Stimulated activated CD4-positive, alpha-beta T cell treated with anti-CD3 and anti-CD28 coated beads, Interleukin-4, amount 100 ng/mL, for 1 hour (primary cell): ENCODE data around the gene ILF3.
"Not testable (repeated sequence)": the region's sequence is repeated elsewhere in the genome, so short reads cannot be mapped to it uniquely, and the experiment has no call there.

Experiments
- DNase-seq: peaks from one replicate; pipeline ENCODE4 v3.0.0-alpha.2; 2020

The ILF3 gene

DNA sequence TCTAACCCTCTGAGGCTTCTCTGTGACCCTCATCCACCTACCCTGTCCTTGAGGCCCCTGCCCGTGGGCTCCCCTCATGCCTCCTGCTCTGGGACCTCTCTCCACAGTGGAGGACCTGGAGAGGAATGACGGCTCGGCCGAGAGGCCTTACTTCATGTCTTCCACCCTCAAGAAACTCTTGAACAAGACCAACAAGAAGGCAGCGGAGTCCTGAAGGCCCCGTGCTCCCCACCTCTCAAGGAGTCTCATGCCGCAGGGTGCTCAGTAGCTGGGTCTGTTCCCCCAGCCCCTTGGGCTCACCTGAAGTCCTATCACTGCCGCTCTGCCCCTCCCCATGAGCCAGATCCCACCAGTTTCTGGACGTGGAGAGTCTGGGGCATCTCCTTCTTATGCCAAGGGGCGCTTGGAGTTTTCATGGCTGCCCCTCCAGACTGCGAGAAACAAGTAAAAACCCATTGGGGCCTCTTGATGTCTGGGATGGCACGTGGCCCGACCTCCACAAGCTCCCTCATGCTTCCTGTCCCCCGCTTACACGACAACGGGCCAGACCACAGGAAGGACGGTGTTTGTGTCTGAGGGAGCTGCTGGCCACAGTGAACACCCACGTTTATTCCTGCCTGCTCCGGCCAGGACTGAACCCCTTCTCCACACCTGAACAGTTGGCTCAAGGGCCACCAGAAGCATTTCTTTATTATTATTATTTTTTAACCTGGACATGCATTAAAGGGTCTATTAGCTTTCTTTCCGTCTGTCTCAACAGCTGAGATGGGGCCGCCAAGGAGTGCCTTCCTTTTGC lies 10.8 kb upstream of the ILF3 start:
- no peak for DNase-seq

DNA sequence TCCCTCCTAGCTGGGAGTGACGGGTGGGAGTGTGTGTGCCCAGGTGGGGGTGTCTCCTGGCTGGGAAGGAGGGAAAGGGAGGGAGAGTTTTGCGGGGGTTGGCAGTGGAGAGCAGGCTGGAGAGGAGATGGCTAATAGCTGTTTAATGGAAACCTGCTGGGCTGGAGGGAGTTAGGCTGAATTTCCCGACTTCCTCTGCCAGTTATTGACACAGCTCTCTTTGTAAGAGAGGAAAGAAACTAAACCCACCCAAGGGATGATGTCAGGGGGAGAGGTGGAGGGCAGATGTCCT lies 10.2 kb upstream of the ILF3 start:
- no peak for DNase-seq

DNA sequence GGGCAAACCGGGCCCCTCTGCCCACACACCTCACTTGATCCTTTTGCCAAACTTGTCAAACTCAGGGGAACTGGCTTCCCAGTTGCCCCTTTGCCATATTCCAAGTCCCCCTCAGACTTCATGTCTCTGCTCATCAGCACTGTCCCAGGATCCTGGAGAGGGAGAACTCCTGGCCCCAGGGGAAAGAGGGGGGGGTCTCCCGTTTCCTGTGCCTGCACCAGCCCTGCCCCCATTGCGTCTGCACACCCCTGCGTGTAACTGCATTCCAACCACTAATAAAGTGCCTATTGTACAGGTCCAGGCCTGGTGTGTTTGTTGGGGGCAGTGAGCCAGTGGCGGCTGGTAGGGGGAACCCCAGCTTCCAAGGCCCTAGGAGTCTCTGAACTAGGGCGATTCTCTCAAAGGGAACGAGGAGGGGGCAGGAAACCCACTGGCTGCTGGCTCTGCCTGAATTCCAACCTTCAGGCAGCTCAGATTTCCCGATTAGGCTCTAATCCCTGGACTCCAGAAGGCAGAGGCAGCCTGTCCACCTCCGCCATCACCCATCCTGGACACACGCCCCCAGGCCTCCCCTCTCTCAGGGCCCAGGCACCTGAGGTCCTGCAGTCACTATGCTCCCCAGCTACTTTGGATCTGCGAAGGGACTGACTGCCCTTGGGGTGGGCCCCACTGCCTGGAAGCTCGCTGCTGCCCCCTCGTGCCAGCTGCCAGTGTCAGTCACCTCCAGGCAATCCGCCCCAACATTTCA lies 9.7 kb upstream of the ILF3 start:
- DNase-seq = peak; percentile 90

DNA sequence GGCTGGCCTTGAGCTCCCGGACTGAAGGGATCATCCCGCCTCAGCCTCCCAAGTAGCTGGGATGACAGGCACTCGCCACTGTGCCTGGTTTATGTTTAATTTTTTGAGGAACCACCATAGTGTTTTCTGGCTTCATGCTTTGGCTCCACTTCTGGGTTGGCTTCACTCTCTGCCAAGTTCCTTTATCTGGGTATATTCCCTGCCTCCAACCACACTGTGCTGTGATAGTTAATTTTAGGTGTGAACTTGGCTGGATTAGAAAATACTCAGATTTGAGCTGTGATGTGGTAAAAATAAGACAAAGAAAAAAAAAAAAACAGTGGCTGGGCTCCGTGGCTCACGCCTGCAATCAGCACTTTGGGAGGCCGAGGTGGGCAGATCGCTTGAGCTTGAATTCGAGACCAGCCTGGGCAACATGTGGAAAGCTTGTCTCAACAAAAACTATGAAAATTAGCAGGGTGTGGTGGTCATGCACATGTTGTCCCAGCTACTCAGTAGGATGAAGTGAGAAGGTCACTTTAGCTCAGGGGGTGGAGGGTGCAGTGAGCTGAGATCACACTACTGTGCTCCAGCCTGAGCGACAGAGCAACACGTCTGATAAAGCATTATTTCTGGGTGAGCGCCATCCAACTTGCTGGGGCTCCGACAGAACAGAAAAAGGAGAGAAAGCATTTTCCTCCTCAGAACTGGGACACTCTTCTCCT lies 7.5 kb upstream of the ILF3 start:
- DNase-seq = no peak

DNA sequence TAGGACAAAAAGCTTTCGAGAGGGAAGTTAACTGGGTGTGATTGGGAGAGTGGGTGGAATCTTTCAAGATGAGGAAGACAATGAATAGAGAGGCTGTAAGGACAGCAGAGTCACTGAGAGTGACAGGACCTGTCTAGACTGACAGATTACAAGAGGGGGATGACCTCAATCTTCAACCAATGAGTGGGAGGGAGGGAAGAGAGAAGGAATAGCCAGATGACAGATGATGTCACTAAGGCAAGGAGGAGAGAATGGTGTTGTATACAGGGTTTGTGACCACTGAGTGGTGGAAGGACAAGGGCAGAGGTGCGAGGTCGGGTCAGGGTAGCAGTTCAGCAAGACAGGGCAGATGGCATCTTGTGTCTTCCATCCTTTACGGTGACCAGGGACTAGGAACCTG lies 5.8 kb upstream of the ILF3 start:
- no peak for DNase-seq

DNA sequence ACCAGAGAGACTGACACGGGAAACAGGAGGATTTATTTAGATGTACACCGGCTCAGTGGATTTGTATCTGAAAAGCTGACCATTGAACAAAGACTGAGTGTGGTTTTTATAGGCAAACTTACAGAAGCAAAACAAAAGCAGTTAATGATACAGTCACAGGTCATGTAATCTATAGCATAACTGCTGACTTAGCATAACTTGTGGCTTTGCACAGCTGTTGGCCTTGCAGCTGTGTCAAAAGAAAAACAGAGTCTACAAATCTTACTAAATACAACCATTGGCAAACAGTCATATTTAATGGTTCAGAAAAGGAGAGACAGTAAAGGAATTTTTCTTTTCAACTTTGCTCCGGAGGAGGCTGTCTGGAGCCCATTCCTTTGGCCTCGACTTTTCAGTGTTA lies 2.3 kb upstream of the ILF3 start:
- no peak for DNase-seq

DNA sequence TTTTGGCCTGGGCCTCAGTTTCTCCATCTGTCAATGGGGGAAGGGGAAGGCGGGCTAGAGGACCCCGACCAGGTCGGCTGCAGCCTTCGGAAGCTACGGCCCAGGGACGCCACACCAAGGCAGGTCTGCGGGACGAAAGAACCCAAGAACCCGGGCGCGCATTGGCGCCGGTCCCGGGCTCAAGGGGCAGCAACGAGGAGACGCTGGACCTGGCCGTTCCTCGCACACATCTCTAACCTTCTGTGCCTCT lies 739 bp upstream of the ILF3 start:
- DNase-seq = no peak

DNA sequence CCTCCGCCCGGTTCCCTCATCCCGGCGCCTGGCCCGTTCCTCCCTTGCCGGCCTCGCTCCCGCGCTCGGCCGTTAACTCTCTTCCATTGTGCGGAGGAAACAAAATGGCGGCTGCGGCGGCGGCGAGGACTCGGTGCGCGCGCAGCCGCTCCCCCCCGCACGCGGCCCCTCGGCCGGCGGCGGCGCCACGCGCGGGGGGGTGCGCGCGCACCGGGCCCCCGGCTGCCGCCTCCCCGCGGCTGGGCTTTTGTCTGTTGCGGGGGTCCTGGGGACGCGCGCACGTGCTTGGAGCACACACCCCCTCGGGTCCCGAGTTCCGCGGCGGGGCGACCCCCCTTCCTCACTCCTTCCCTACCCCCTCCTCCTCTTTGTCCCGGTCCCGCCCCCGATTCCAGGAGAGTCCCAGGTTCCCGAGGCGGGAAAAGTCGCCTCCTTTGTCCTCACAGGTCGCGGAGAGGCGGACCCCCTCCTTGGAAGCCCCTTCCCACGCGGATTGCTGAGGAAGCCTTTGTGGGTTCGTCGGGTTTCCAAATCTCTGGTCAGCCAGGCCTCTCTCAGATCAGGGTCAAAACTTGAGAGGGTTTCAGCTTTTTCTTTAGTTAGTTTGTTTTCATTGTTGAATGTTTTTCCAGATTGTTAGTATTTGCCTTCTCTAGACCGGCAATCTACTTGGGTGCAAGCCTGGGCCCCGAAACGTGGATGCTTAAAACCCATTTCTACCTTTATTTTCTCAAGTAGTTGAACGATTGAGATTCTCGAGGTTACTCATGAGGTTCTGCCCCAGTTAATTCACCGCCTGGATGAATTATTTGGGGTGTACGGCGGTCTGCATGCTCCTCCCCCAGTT lies 687 bp downstream of the ILF3 start:
- DNase-seq = peak; percentile 70

DNA sequence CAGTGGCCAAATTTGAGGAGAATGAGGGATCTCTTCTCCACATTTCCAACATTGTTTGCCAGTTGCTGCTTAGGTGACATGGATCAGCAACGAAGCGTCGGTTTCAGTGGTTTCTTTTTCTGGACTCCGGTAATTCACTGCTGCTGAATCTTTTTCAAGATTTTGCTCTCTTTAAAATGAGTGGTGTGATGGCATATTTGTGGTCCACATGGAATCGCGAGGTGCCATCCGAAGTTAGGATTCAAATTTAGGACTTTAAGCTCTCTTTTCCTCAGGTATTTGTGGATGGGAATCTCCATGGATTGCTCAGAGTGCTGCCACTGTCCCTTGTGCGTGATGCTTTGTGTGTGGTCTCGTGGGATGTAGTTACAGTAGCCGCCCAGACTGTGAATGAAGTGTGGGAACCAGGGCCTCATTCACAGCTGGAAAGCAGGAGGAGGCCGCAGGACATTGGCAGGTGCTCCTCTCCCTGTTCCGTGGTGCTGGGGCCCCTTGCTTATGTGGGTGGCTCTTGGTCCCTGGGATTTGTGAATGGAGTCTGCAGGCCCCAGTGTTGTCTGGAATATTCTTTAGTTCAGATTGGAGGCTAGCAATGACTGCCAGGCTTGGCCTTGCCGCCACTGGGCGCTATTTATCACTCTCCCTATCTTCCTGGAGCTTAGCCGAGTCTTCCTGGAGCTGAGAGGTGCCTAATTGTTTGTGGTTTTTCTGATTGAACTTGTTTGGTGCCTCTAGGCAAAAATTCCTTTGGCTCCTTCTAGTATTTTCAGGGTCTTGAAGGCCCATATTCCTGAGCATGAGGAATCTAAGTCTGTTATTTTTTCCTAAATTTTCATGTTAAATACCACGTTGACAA lies 1.5 kb downstream of the ILF3 start:
- DNase-seq = no peak

DNA sequence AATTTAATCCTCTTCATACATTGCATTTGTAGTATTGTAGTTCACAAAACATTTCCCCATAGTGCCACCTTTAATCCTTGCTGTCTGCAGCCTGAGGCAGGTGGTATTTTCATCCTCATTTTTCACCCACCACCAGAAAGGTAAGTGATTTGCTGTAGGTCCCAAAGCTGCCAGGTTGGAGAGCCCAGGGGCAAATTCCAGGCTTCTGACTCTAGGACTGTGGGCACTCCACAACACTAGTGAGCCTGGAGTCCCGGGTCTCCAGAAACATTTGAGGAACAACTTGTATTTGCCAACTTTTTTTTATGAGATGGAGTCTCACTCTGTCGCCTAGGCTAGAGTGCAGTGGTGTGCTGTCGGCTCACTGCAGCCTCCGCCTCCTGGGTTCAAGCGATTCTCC lies 6.2 kb downstream of the ILF3 start:
- no peak for DNase-seq

DNA sequence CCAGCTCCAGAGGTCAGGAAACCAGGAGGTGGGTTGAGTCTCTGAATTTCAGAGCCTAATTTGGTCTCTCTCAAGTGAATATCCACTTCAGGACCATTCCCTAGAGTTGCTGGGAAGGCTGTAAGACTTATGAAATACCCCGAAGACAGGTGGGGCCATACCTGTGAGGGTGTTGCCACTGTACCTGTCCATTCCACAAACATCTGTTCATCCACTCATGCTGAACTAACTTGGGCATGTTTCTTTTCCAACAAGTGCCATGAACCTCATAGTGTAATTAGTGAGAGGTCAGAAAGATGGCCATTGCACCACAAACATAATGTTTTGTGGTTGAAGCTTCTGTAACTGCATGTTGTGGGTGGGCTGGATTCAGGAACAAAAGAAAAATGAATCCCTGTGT lies 7.8 kb downstream of the ILF3 start:
- no peak for DNase-seq

DNA sequence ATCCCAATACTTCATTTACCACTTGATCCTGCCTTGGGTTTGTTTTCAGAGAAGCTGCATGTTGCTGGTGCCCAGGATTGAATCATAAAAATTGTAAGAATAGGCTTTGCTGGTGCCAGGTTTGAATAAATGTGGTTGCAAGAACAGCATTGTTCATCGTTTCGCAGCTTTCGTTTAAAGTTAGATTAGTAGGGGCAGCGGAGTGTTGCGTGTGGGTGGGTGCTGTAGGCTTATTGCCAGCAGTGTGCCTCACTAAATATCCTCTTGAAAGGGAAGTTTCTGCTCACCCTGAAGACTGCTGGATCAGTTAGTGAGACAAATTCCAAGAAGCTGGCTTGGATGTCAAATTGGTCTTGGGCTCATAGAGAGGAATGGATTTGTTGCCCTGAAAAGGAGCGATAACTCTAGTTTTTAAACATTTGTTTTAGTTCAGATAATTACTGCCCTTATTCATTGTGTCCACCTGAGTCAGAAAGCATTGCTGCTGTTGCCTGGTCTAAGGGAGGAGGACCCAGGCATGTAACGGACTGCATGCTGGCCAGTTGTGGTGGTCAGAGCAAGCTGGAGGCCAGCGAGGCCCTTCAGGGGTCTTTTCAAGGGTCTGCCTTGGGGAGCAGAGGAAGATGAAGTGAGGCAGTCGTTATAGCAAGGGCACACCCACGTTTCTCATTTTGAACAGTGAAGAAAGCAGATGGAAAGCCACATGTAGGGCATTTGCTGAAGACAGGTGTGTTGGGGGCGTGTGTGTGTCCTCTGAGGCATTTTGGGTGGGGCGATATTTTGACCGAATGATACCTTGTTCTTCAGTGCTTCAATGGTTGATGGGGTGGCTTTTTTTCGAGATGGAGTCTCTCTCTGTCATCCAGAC lies 8.5 kb downstream of the ILF3 start:
- DNase-seq = peak; percentile 21

DNA sequence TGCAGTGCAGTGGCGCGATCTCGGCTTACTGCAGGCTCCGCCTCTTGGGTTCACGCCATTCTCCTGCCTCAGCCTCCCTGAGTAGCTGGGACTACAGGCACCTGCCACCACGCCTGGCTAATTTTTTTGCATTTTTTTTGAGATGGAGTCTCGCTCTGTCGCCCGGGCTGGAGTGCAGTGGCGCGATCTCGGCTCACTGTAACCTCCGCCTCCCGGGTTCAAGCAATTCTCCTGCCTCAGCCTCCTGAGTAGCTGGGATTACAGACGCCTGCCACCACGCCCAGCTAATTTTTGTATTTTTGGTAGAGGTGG lies 9.1 kb downstream of the ILF3 start:
- DNase-seq = not testable (repeated sequence)

DNA sequence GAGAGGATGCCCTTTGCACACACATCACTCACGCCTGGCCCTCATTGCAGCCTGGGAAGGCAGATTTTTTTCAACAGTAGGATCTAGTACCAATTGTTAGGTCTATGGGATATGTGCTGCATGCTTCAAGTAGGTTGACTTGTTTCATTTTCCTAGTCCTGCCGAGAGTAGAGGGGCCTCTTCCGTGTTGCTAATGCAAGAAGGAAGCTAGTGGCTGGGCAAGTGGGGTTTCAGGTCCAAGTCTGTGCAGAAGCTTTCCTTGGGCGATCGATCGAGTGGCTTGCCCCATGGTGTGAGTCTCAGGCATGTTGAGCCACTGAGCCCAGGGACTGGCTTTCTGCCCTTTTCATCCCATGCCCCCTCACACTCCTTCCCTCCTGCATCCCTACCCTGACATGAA lies 13.7 kb downstream of the ILF3 start:
- DNase-seq = no peak

DNA sequence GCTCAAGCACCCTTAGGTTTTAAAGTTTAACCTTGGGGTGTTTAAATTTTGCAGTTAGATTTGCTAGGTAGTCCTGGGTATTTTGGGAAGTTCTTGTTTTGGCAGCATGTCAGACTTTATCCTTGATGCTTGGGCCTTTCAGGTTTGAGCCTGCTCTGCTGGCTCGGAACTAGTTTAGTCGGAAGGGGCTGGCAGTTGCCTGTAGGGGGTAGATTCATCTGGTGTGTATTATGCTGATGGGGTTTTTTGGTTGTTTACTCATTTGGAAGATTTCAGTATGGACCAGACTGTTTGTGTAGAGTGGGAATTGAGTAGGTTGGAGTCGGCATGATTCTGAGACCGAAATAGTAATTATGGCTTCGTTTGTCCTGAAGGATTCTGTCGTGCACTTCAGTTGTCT lies 15.1 kb downstream of the ILF3 start:
- DNase-seq = no peak

DNA sequence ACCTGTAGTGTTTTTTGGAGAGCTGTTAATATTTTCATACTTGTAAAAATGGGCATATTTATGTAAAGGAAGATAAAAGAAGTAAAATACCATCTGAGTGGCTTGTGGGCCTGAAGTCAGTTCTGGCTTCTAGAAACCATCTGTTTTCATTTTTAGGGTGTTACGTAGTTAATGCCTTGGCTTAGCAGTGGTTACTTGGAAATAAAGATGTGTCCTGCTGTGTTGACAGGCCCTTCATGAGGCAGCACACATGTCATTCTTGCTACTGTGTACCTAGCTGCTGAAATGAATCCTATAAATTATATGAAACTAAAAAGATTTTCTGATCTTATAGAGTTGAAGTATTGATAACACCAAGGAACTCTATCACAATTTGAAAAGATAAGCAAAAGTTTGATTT lies 16.0 kb downstream of the ILF3 start:
- no peak for DNase-seq

DNA sequence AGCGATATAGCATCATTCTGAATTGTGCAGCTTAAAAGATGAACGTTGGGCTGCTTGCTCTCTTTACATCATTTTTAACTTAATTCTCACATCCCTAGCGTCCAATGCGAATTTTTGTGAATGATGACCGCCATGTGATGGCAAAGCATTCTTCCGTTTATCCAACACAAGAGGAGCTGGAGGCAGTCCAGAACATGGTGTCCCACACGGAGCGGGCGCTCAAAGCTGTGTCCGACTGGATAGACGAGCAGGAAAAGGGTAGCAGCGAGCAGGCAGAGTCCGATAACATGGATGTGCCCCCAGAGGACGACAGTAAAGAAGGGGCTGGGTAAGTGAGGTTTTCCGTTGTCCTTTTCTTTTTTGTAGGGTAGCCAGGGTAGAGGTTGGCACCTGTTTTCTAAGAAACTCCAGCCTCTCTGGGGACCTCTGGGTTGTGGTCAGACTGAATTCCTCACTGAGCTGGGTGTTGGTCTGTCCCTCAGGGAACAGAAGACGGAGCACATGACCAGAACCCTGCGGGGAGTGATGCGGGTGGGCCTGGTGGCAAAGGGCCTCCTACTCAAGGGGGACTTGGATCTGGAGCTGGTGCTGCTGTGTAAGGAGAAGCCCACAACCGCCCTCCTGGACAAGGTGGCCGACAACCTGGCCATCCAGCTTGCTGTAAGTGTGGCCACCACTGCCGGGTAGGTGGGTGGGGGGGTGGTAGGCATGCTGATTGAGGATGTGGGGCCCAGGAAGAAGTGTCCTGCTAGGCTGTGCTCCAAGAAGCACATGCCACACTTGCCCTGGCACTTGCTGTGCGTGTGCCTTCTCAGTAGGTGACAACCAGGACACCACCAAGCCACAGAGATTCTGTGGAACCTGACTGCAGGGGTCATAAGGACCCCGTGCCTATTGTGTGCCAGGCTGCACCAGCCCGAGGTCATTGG lies 17.0 kb downstream of the ILF3 start:
- DNase-seq = no peak

DNA sequence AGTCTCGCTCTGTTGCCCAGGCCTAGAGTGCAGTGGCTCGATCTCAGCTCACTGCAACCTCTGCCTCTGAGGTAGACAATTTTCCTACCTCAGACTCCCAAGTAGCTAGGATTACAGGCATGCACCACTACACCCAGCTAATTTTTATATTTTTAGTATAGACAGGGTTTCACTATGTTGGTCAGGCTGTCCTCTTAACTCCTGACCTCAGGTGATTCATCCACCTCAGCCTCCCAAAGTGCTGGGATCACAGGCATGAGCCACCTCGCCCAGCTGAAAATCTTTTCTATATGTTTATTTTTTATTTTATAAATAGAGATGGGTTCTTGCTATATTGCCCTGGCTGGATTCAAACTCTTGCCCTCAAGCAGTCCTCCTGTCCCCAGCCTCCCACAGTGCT lies 17.8 kb downstream of the ILF3 start:
- DNase-seq = not testable (repeated sequence)

DNA sequence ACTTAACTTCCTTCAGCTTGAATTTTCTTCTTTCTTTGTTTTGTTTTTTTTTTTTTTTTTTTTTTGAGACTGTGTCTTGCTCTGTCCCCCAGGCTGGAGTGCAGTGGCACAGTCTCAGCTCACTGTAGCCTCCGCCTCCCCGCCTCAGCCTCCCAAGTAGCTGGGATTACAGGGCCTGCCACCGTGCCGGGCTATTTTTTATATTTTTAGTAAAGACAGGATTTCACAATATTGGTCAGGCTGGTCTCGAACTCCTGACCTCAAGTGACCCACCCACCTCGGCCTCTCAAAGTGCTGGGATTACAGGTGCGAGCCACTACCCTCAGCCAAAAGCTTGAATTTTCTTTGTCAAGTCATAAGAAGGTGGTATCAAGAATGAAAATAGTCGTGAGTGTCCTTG lies 21.1 kb downstream of the ILF3 start:
- not testable (repeated sequence) for DNase-seq

DNA sequence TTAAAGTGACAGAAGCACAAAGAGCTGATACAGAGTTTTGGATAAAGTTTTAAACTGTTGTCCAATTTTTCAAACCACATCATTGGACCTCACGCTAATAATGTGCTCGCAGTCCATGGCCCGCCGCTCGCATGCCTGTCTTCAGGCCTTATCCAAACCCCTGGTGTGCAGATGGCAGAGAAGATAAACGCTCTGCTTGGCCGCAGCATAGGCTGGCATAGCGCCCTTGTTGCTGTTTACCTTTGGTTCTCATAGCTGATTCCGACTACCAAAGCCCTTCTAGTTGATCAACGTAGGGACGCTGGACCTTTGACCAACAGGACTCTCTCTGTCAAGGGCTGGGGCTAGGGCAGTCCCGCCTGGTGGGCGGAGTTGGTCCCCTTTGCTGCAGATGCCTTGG lies 23.6 kb downstream of the ILF3 start:
- DNase-seq = no peak

DNA sequence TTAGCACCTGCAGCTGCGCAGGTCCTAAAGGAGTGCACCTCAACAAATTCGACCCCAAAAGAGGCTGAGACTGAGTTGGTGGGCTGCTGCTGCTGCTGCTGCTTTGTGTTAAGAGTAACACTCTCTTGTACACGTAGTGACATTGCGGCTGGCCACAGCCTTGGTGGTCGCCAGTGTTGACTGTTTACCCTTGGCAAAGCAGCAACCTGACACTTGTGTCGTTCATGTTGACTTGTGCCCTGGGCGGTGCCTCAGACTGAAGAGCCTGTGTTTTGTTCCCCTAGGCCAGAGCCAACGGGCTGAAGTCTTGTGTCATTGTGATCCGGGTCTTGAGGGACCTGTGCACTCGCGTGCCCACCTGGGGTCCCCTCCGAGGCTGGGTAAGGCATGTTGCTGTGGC lies 24.7 kb downstream of the ILF3 start:
- no peak for DNase-seq
